GM12878 (cell line): ENCODE results near the gene GIMD1. TPM values are rescaled to one million over a fixed set of nuclear protein-coding genes. Genes with fewer than 3 reads are reported as not detected.

Source experiments
- ATAC-seq: fragments of 200-7000 bp; cut with Tn5 transposase; 3 replicates; pipeline ENCODE4 v1.9.1; 2020; ENCODE audit warnings: mild to moderate bottlenecking, moderate library complexity
- BruUV-seq: library from RNA; stranded (reverse); fragments of 400-500 nt; replicated peaks from 2 replicates; lab custom pipeline; 2021; lab: Mats Ljungman, UMichigan
- CTCF ChIA-PET: fragments of 300-600 bp; sonication (Branson Sonifier 250); formaldehyde crosslinking; extraction: SDS; loops from one replicate; lab custom pipeline; 2021; ENCODE audit warnings: inconsistent platforms; lab: Yijun Ruan, JAX
- POLR2A ChIA-PET: fragments of 350-600 bp; formaldehyde crosslinking; extraction: SDS; loops from one replicate; lab custom pipeline; 2021; ENCODE audit warnings: inconsistent platforms; lab: Charles Lee
- RAD21 ChIA-PET: fragments of 300-600 bp; sonication (Branson Sonifier 250); formaldehyde crosslinking; loops from one replicate; lab custom pipeline; 2023; ENCODE audit warnings: antibody characterized with exemption; ENCODE audit not compliant: unreplicated experiment; lab: Charles Lee
- SMC1A ChIA-PET: fragments of 300-600 bp; sonication (Branson Sonifier 250); formaldehyde crosslinking; loops from one replicate; lab custom pipeline; 2023; ENCODE audit not compliant: unreplicated experiment, uncharacterized antibody; lab: Charles Lee
- DNase-seq: peaks from one replicate; pipeline ENCODE4 v3.0.0-alpha.2; 2011; ENCODE audit warnings: low read depth, low spot score
- FAIRE-seq: peaks from 3 replicates; lab custom pipeline; 2011; peaks lifted over from hg19 to GRCh38; lab: Jason Lieb, UNC
- H2AFZ ChIP-seq: 2 replicates; pipeline ENCODE4 v1.6.0; 2011; ENCODE audit warnings: low read depth, low read length, control low read depth; ENCODE audit not compliant: control insufficient read depth
- H3K27ac ChIP-seq: 2 replicates; pipeline ENCODE4 v1.5.1; 2011; ENCODE audit warnings: control low read depth; ENCODE audit not compliant: control insufficient read depth, insufficient read depth
- H3K27me3 ChIP-seq, 2 experiments: replicated peaks in 1 of 2; 2 replicates each; pipeline versions ENCODE4 v1.6.0 to v1.6.1; 2011; ENCODE audit warnings: low read length in 1 of 2; ENCODE audit not compliant: control insufficient read depth in 2 of 2, insufficient read depth in 2 of 2
- H3K36me3 ChIP-seq, 2 experiments: 2 replicates each; pipeline ENCODE4 v1.5.1; 2011; ENCODE audit warnings: low read length in 1 of 2; ENCODE audit not compliant: control insufficient read depth in 2 of 2, insufficient read depth in 2 of 2
- H3K4me1 ChIP-seq: 2 replicates; pipeline ENCODE4 v1.6.1; 2011; ENCODE audit warnings: mild to moderate bottlenecking, low read length, moderate library complexity, mixed read lengths; ENCODE audit not compliant: control insufficient read depth, insufficient read depth
- H3K4me2 ChIP-seq: 2 replicates; pipeline ENCODE4 v1.6.0; 2011; ENCODE audit warnings: control low read depth; ENCODE audit not compliant: control insufficient read depth, insufficient read depth
- H3K4me3 ChIP-seq: fragments of 200-600 bp; sonication (generic); 2 replicates; pipeline ENCODE4 v1.5.1; 2016
- H3K79me2 ChIP-seq: 2 replicates; pipeline ENCODE4 v1.6.0; 2011; ENCODE audit warnings: low read length; ENCODE audit not compliant: control insufficient read depth, insufficient read depth
- H3K9ac ChIP-seq: 2 replicates; pipeline ENCODE4 v1.8.0; 2011; ENCODE audit warnings: low read length, control low read depth, mixed read lengths; ENCODE audit not compliant: control insufficient read depth, insufficient read depth
- H3K9me3 ChIP-seq: replicated peaks from 3 replicates; pipeline ENCODE4 v1.5.1; 2011; ENCODE audit warnings: mild to moderate bottlenecking, low read length; ENCODE audit not compliant: control insufficient read depth, insufficient read depth
- H4K20me1 ChIP-seq: 2 replicates; pipeline ENCODE4 v1.6.0; 2011; ENCODE audit not compliant: control insufficient read depth, insufficient read depth
- CHD2 ChIP-seq: IDR thresholded peaks from 2 replicates; pipeline ENCODE4 v1.6.1; 2011; ENCODE audit warnings: low read depth, low read length, improper control_type of control experiment, borderline replicate concordance
- DPF2 ChIP-seq: fragments of 450-650 bp; IDR thresholded peaks from 2 replicates; pipeline ENCODE4 v1.6.1; 2017; ENCODE audit warnings: mild to moderate bottlenecking
- FOXK2 ChIP-seq: fragments of 450-650 bp; IDR thresholded peaks from 2 replicates; pipeline ENCODE4 v1.6.1; 2017; ENCODE audit warnings: mild to moderate bottlenecking, moderate library complexity
- HDAC2 ChIP-seq: fragments of 200-600 bp; sonication (generic); IDR thresholded peaks from 2 replicates; pipeline ENCODE4 v1.6.1; 2017
- NR2C1 ChIP-seq: fragments of 450-650 bp; IDR thresholded peaks from 2 replicates; pipeline ENCODE4 v1.6.1; 2017; ENCODE audit warnings: antibody characterized with exemption, mild to moderate bottlenecking, moderate library complexity
- PML ChIP-seq: IDR thresholded peaks from 2 replicates; pipeline ENCODE4 v1.6.1; 2012; ENCODE audit warnings: low read length, inconsistent platforms
- SMAD5 ChIP-seq: IDR thresholded peaks from 2 replicates; pipeline ENCODE4 v1.6.1; 2016; ENCODE audit warnings: antibody characterized with exemption, low read depth
- SP1 ChIP-seq: IDR thresholded peaks from one replicate; pipeline ENCODE4 v1.6.1; 2011; ENCODE audit warnings: low read depth, low read length
- SPI1 ChIP-seq: IDR thresholded peaks from 2 replicates; pipeline ENCODE4 v1.6.1; 2011; ENCODE audit warnings: low read depth, mild to moderate bottlenecking, low read length, moderate library complexity, borderline replicate concordance; ENCODE audit not compliant: insufficient read depth
- ZBTB11 ChIP-seq: fragments of 450-650 bp; formaldehyde crosslinking; IDR thresholded peaks from 2 replicates; pipeline ENCODE4 v1.5.0; 2022; ENCODE audit warnings: mild to moderate bottlenecking, missing genetic modification characterization
- ZBTB4 ChIP-seq: fragments of 450-650 bp; formaldehyde crosslinking; IDR thresholded peaks from 2 replicates; pipeline ENCODE4 v1.4.0; 2022; ENCODE audit warnings: mild to moderate bottlenecking, moderate library complexity
- ZNF274 ChIP-seq: IDR thresholded peaks from one replicate; pipeline ENCODE4 v1.8.0; 2011; ENCODE audit not compliant: insufficient read length, insufficient read depth
- WGBS: methylation state at CpG from one replicate; pipeline ENCODE4 v1.1.6; 2016; ENCODE audit warnings: low lambda C conversion rate; ENCODE audit not compliant: insufficient replicate concordance, insufficient coverage; ENCODE audit errors: missing lambda C conversion rate; 5-methylcytosine and 5-hydroxymethylcytosine counted together
- in situ Hi-C: fragments of 300-500 bp; cut with MboI; formaldehyde crosslinking; loops from 9 replicates; pipeline ENCODE4 v1.14.3; 2018; ENCODE audit warnings: mixed read lengths
- intact Hi-C: fragments of 100-400 bp; cut with micrococcal nuclease; formaldehyde crosslinking; loops from one replicate; pipeline ENCODE4 v1.14.2; 2022; ENCODE audit not compliant: unreplicated experiment
- polyA plus RNA-seq, 11 experiments: library from polyadenylated mRNA; depleted of rRNA in 4 of 11; unstranded in 6 of 11; stranded (reverse) in 5 of 11; fragments of >200 nt; fragmentation: Nextera tagmentation in 4 of 11; fragmentation: Illumina TruSeq in 1 of 11; extraction: Ambion mirVana in 4 of 11; extraction: Trizol in 1 of 11; gene quantifications; 1 replicate in 1 of 11; 2 replicates in 10 of 11; pipeline versions ENCODE4 v1.2.1 to v1.2.3, GENCODE V29; 2011 to 2016; ENCODE audit warnings: inconsistent platforms in 2 of 11, missing spikeins in 2 of 11, low read depth in 1 of 11
- total RNA-seq, 4 experiments: library from RNA; depleted of rRNA in 3 of 4; stranded (reverse); fragments of >200 nt in 3 of 4; fragmentation: Illumina TruSeq in 1 of 4; extraction: Trizol in 1 of 4; gene quantifications; 2 replicates each; pipeline versions ENCODE4 v1.2.1 to v1.2.3, GENCODE V29; 2013 to 2021

The GIMD1 gene
- total and polyA plus RNA-seq, 10 of the 15 experiments (the other 5 are each of a cell fraction or from before 2014, with no cell fraction given): 0.14 TPM; not detected in 9

GRCh38 chr4:106351016-106351415 lies 17.6 kb downstream of the GIMD1 start:
- no peaks in the 10 kb centered on the region for H3K27me3 ChIP-seq

GRCh38 chr4:106347167-106347566 lies 21.4 kb downstream of the GIMD1 start:
- Histone ChIP-seq H3K9me3 (no peaks in the 10 kb centered on the region), H3K27me3 (no peaks in the 10 kb centered on the region), H3K9ac (no peak overlapping the region), H3K4me2 (no peak overlapping the region), H3K4me3 (no peak overlapping the region), H3K27ac (no peak overlapping the region), H3K36me3 (peaks cover 0 to 12% of the 10 kb centered on the region in 2 experiments; a peak in 1 of 4 replicates), H4K20me1 (no peaks in the 10 kb centered on the region), H2AFZ (no peak overlapping the region), H3K4me1 (no peaks in the 10 kb centered on the region), H3K79me2 (peaks cover 3% of the 10 kb centered on the region; the same call in 1 of the 2 replicates)
- ChIA-PET RAD21 (no interaction called here), POLR2A (no interaction called here), CTCF (interaction anchor here (0.6 to 0.9 kb wide), 3 partner anchors 17 to 1797 kb away, joined by 3 to 6 read pairs (median 4); no protein-coding TSS in a partner anchor), SMC1A (interaction anchor here (3.4 kb wide), 1 partner anchor 14 kb away, joined by 12 read pairs; no protein-coding TSS in a partner anchor)
- ATAC-seq: no peak
- intact Hi-C loops: no loop called here
- DNase-seq: no peak
- WGBS: 96% methylated on average over 1 of the region's 1 CpG
- no TSS peak for BruUV-seq
- FAIRE-seq: no peak
- in situ Hi-C loops: no loop called here
- TF ChIP-seq CHD2 (no peak), SMAD5 (no peak), NR2C1 (no peak), SPI1 (no peak), SP1 (no peak), ZBTB4 (CRISPR knock-in tag) (no peak), ZBTB11 (CRISPR knock-in tag) (no peak), HDAC2 (no peak), DPF2 (no peak)

More at GRCh38 chr4:106351016-106351415, 17.6 kb downstream of the GIMD1 start:
- no peaks in the 10 kb centered on the region for H3K4me1 ChIP-seq
- no peak overlapping the region for H3K27ac ChIP-seq
- no peak overlapping the region for H3K4me3 ChIP-seq
- DNase-seq (no peak), ATAC-seq (no peak), FAIRE-seq (no peak)
- H2AFZ ChIP-seq: no peak overlapping the region
- SMC1A ChIA-PET: no interaction called here
- POLR2A ChIA-PET: no interaction called here
- in situ Hi-C loops: no loop called here
- RAD21 ChIA-PET: no interaction called here
- H3K4me2 ChIP-seq: no peak overlapping the region
- H3K36me3 ChIP-seq: peaks cover 0 to 12% of the 10 kb centered on the region in 2 experiments; a peak in 1 of 4 replicates
- no peaks in the 10 kb centered on the region for H3K79me2 ChIP-seq
- H3K9me3 ChIP-seq: no peaks in the 10 kb centered on the region
- BruUV-seq: no TSS peak
- CTCF ChIA-PET: interaction anchor here (0.9 kb wide), 1 partner anchor 853 kb away, joined by 3 read pairs; no protein-coding TSS in a partner anchor
- TF ChIP-seq PML (no peak), SP1 (no peak), ZNF274 (no peak), FOXK2 (no peak), CHD2 (no peak)
- no peak overlapping the region for H3K9ac ChIP-seq
- no peaks in the 10 kb centered on the region for H4K20me1 ChIP-seq
- intact Hi-C loops: no loop called here
